OCI-LY7 (cell line): Measurements from ENCODE around the gene SPTBN4. TPM values are rescaled to one million over a fixed set of nuclear protein-coding genes. Genes with fewer than 3 reads are reported as not detected.

Source experiments
- BruUV-seq: library from RNA; stranded (reverse); fragments of 400-500 nt; replicated peaks from 2 replicates; lab custom pipeline; 2021; lab: Mats Ljungman, UMichigan
- CTCF ChIA-PET: fragments of 300-600 bp; sonication (Branson Sonifier 250); formaldehyde crosslinking; loops from one replicate; lab custom pipeline; 2022; ENCODE audit warnings: antibody characterized with exemption; ENCODE audit not compliant: unreplicated experiment; lab: Charles Lee
- POLR2A ChIA-PET: fragments of 300-600 bp; sonication (Branson Sonifier 250); formaldehyde crosslinking; loops from one replicate; lab custom pipeline; 2022; ENCODE audit warnings: antibody characterized with exemption; lab: Charles Lee
- DNase-seq: peaks from one replicate; pipeline ENCODE4 v3.0.0-alpha.2; 2015; ENCODE audit warnings: low spot score
- H2AFZ ChIP-seq: fragments of 200-600 bp; sonication (generic), shearing (Covaris generic); 2 replicates; pipeline ENCODE4 v1.6.1; 2014; ENCODE audit warnings: mild to moderate bottlenecking, antibody characterized with exemption, low read length, moderate library complexity
- H3K27ac ChIP-seq: fragments of 200-600 bp; sonication (generic); 2 replicates; pipeline ENCODE4 v1.5.1; 2014; ENCODE audit warnings: mixed run types, low read depth, mild to moderate bottlenecking, moderate library complexity, low read length, inconsistent platforms; ENCODE audit not compliant: poor library complexity, severe bottlenecking
- H3K36me3 ChIP-seq: fragments of 200-600 bp; sonication (generic); 2 replicates; pipeline ENCODE4 v1.6.1; 2014; ENCODE audit warnings: mild to moderate bottlenecking, antibody characterized with exemption, low read length, moderate library complexity, mixed read lengths; ENCODE audit not compliant: insufficient read depth
- H3K4me1 ChIP-seq: fragments of 200-600 bp; sonication (generic); 2 replicates; pipeline ENCODE4 v1.5.1; 2014; ENCODE audit warnings: mild to moderate bottlenecking, low read length; ENCODE audit not compliant: insufficient read depth, poor library complexity, severe bottlenecking
- H3K4me2 ChIP-seq: fragments of 200-600 bp; sonication (generic); 2 replicates; pipeline ENCODE4 v1.6.1; 2014; ENCODE audit warnings: mild to moderate bottlenecking, low read length
- H3K4me3 ChIP-seq: fragments of 200-600 bp; sonication (generic); 2 replicates; pipeline ENCODE4 v1.5.1; 2014; ENCODE audit warnings: mild to moderate bottlenecking, low read depth, low read length; ENCODE audit not compliant: poor library complexity, severe bottlenecking
- H3K79me2 ChIP-seq: fragments of 200-600 bp; sonication (generic); 2 replicates; pipeline ENCODE4 v1.6.1; 2016; ENCODE audit warnings: low read depth, mild to moderate bottlenecking, low read length, moderate library complexity, mixed read lengths; ENCODE audit not compliant: insufficient read depth
- H3K9me2 ChIP-seq: fragments of 200-600 bp; sonication (generic); 2 replicates; pipeline ENCODE4 v1.6.1; 2016; ENCODE audit warnings: mild to moderate bottlenecking, low read length, mixed read lengths; ENCODE audit not compliant: insufficient read depth
- H3K9me3 ChIP-seq: fragments of 200-600 bp; sonication (generic); 2 replicates; pipeline ENCODE4 v1.6.1; 2014; ENCODE audit warnings: mild to moderate bottlenecking, mixed run types, low read length, mixed read lengths
- H4K20me1 ChIP-seq: fragments of 200-600 bp; sonication (generic); 2 replicates; pipeline ENCODE4 v1.6.1; 2014; ENCODE audit warnings: mild to moderate bottlenecking, antibody characterized with exemption, low read length, moderate library complexity, mixed read lengths; ENCODE audit not compliant: insufficient read depth
- EZH2phosphoT487 ChIP-seq: fragments of 200-600 bp; sonication (generic); IDR thresholded peaks from 2 replicates; pipeline ENCODE4 v1.6.1; 2018; ENCODE audit warnings: low read depth, borderline replicate concordance, mild to moderate bottlenecking, mixed run types, antibody characterized with exemption, low read length, moderate library complexity, mixed read lengths
- intact Hi-C: fragments of 100-400 bp; cut with micrococcal nuclease; formaldehyde crosslinking; loops from one replicate; pipeline ENCODE4 v1.10.0; 2022; ENCODE audit not compliant: unreplicated experiment
- total RNA-seq, 2 experiments: library from RNA; depleted of rRNA in 1 of 2; stranded (reverse); fragments of >200 nt in 1 of 2; shearing (Covaris generic) in 1 of 2; gene quantifications; 2 replicates each; pipeline ENCODE4 v1.2.3, GENCODE V29; 2014 to 2022
- TF ChIP-seq, protein P1 (sequence below): fragments of 200-600 bp; sonication (generic); conservative IDR thresholded peaks from 2 replicates; pipeline ENCODE4 v1.5.1; 2014; ENCODE audit warnings: mild to moderate bottlenecking, antibody characterized with exemption, low read length, moderate library complexity, mixed read lengths

SPTBN4 gene
- total RNA-seq, 2 experiments from 2014 or later, result 4.1 to 6.3 TPM

DNA sequence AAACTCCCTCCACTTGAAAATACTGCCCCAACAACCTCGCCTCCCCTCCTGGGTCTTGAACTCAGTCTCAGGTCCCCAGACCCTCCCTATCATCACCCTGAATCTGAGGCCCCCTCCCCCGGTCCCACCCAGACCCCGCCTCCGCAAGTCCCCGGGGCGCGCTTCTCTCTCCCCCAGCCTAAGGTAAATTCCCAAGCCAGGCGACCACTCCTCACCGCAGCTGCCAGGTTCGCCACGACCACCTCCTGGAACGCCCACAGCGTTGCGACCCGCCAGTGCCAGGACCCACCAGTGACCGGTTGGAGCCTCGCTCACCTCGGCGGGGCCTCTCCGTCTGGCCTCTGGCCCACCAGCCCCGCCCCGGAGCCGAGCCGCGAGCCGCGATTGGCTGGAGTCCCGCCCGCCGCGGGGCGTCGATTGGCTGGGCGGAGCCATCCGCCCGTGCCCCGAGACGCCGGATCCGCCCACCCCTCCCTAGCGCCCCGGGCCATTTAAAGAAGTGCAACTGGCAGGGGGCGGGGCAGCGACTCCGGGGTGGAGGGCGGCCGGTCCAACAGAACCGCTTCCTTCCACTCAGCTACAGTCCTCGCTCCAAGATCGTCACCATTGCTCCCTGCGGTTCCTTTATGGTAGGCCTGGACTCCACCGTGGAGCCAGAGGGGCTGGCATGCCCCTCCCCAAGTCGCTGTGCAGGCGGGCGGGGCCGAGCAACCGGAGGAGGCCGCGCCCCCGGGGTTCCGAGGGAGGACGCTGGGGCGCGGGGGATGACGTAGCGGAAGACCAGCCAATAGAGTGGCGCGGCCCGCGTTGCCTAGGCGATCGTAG lies 22.6 kb upstream of the SPTBN4 start, which contains the start of gene SERTAD3:
SERTAD3 (minus strand) TSS at position 336 of the 825 bp plus-strand sequence. CDS start 2,255 bp downstream, outside the sequence.
- BruUV-seq, result no TSS peak
- peaks cover 28% of the 10 kb centered on the region for H3K79me2 ChIP-seq
- H3K4me2 ChIP-seq, result peak within 1 kb of the TSS; percentile 83
- H3K27ac ChIP-seq, result peak within 1 kb of the TSS; percentile 88
- no peaks in the 10 kb centered on the region for H3K9me3 ChIP-seq
- peak within 1 kb of the TSS; percentile 88 for H2AFZ ChIP-seq
- H4K20me1 ChIP-seq, result no peaks in the 10 kb centered on the region
- peaks cover 21% of the 10 kb centered on the region for H3K4me1 ChIP-seq
- peaks cover 28% of the 10 kb centered on the region for H3K36me3 ChIP-seq
- intact Hi-C loops, result loop anchor here (1.0 to 2.0 kb wide), 5 partner anchors 19 to 139 kb away; partner anchors contain the start of genes C19orf47, PLD3 and SERTAD1
- peak; percentile 98 for DNase-seq
- peak within 1 kb of the TSS; percentile 85 for H3K4me3 ChIP-seq
- no peaks in the 10 kb centered on the region for H3K9me2 ChIP-seq
- no peak for TF ChIP-seq EZH2phosphoT487
- TF ChIP-seq, protein P1, sequence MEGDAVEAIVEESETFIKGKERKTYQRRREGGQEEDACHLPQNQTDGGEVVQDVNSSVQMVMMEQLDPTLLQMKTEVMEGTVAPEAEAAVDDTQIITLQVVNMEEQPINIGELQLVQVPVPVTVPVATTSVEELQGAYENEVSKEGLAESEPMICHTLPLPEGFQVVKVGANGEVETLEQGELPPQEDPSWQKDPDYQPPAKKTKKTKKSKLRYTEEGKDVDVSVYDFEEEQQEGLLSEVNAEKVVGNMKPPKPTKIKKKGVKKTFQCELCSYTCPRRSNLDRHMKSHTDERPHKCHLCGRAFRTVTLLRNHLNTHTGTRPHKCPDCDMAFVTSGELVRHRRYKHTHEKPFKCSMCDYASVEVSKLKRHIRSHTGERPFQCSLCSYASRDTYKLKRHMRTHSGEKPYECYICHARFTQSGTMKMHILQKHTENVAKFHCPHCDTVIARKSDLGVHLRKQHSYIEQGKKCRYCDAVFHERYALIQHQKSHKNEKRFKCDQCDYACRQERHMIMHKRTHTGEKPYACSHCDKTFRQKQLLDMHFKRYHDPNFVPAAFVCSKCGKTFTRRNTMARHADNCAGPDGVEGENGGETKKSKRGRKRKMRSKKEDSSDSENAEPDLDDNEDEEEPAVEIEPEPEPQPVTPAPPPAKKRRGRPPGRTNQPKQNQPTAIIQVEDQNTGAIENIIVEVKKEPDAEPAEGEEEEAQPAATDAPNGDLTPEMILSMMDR, result no peak
- POLR2A ChIA-PET, result interaction anchor here (1.2 to 1.6 kb wide), 6 partner anchors 14 to 97 kb away, joined by 3 to 8 read pairs (median 4); no protein-coding TSS in a partner anchor
- CTCF ChIA-PET, result interaction anchor here (0.7 kb wide), 1 partner anchor 20 kb away, joined by 3 read pairs; no protein-coding TSS in a partner anchor

DNA sequence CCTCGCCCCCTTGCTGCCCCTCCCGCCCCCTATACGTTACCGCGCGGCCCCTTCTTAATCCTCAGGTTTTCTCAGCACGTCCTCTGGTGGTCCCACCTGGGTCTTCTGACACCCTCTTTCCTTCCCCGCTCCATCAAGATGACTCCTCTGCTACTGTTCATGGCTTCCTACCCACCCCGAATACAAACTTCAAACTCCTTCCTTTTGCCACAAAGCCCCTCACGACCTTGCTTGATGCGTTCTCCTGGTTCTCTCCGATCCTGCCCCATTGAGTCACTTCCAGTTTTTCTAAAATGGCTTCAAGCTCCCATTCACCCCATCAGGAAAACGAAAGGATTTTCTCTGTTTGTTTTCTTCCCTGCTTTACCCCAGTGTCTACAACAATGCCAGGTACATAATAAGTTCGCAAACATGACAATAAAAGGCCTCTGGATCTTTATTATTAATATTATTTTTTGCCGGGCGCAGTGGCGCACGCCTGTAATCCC lies 21.9 kb upstream of the SPTBN4 start:
- Histone ChIP-seq H3K9me3 (no peaks in the 10 kb centered on the region), H3K36me3 (peaks cover 25% of the 10 kb centered on the region), H3K4me1 (peaks cover 21% of the 10 kb centered on the region), H2AFZ (peak overlapping the region; percentile 88), H3K27ac (peak overlapping the region; percentile 88), H4K20me1 (no peaks in the 10 kb centered on the region), H3K4me3 (peak overlapping the region; percentile 85), H3K9me2 (no peaks in the 10 kb centered on the region), H3K4me2 (peak overlapping the region; percentile 83), H3K79me2 (peaks cover 28% of the 10 kb centered on the region)
- TF ChIP-seq EZH2phosphoT487, result no peak
- TF ChIP-seq, protein P1, result peak; percentile 72
- ChIA-PET POLR2A (interaction anchor here (0.6 to 1.4 kb wide), 3 partner anchors 12 to 33 kb away, joined by 4 to 6 read pairs (median 4); no protein-coding TSS in a partner anchor), CTCF (no interaction called here)
- no peak for DNase-seq
- BruUV-seq, result no TSS peak
- intact Hi-C loops, result loop anchor here (1.0 to 2.0 kb wide), 4 partner anchors 25 to 140 kb away; partner anchors contain the start of genes C19orf47 and PLD3
